HEK293 (cell line): Measurements from ENCODE around the gene GTF2H4.

Experiments
- CTCF ChIA-PET: fragments of 350-600 bp; formaldehyde crosslinking; extraction: SDS; loops from one replicate; lab custom pipeline; 2021; ENCODE audit warnings: antibody characterized with exemption; lab: Yijun Ruan, JAX
- POLR2A ChIA-PET: fragments of 300-600 bp; formaldehyde crosslinking; extraction: SDS; loops from one replicate; lab custom pipeline; 2020; ENCODE audit warnings: antibody characterized with exemption, inconsistent platforms; lab: Yijun Ruan, JAX
- H3K27ac ChIP-seq: fragments of 200-500 bp; sonication (Bioruptor generic); 2 replicates; pipeline ENCODE4 v1.5.1; 2014; ENCODE audit warnings: low read depth, low read length, control low read depth, inconsistent platforms; ENCODE audit errors: extremely low read depth
- H3K36me3 ChIP-seq, 2 experiments: fragments of 200-500 bp in 1 of 2; sonication (Bioruptor generic) in 1 of 2; 1 replicate in 1 of 2; 2 replicates in 1 of 2; pipeline ENCODE4 v1.5.1; 2014 to 2017; ENCODE audit warnings: inconsistent platforms in 2 of 2, low read length in 2 of 2; ENCODE audit not compliant: control insufficient read depth in 2 of 2, insufficient read depth in 1 of 2
- H3K4me1 ChIP-seq: fragments of 200-500 bp; sonication (Bioruptor generic); 2 replicates; pipeline ENCODE4 v1.5.1; 2014; ENCODE audit warnings: mild to moderate bottlenecking, low read length, inconsistent platforms; ENCODE audit not compliant: control insufficient read depth, insufficient read depth
- H3K4me3 ChIP-seq: 2 replicates; pipeline ENCODE4 v1.5.1; 2011; ENCODE audit warnings: low read depth, mild to moderate bottlenecking, control low read depth, low read length, moderate library complexity
- H3K9me3 ChIP-seq: fragments of 200-500 bp; sonication (Bioruptor generic); 2 replicates; pipeline ENCODE4 v1.5.1; 2014; ENCODE audit warnings: low read depth, low read length, inconsistent platforms; ENCODE audit not compliant: control insufficient read depth, insufficient read depth
- GLIS2 ChIP-seq: fragments of 450-650 bp; formaldehyde crosslinking; IDR thresholded peaks from 2 replicates; pipeline ENCODE4 v1.5.1; 2016; ENCODE audit warnings: missing biosample characterization, missing genetic modification characterization
- KLF8 ChIP-seq: fragments of 450-650 bp; formaldehyde crosslinking; IDR thresholded peaks from 2 replicates; pipeline ENCODE4 v1.5.1; 2016; ENCODE audit warnings: missing biosample characterization, missing genetic modification characterization
- OSR2 ChIP-seq: fragments of 450-650 bp; formaldehyde crosslinking; IDR thresholded peaks from 2 replicates; pipeline ENCODE4 v1.5.1; 2016; ENCODE audit warnings: missing biosample characterization, missing genetic modification characterization
- YY1 ChIP-seq: fragments of 450-650 bp; formaldehyde crosslinking; IDR thresholded peaks from 2 replicates; pipeline ENCODE4 v1.5.1; 2018; ENCODE audit warnings: missing biosample characterization, missing genetic modification characterization
- ZFP41 ChIP-seq: fragments of 450-650 bp; formaldehyde crosslinking; IDR thresholded peaks from 2 replicates; pipeline ENCODE4 v1.5.1; 2016; ENCODE audit warnings: missing biosample characterization, missing genetic modification characterization, borderline replicate concordance
- ZNF174 ChIP-seq: fragments of 450-650 bp; formaldehyde crosslinking; IDR thresholded peaks from 2 replicates; pipeline ENCODE4 v1.5.0; 2017; ENCODE audit warnings: missing biosample characterization, mild to moderate bottlenecking, missing genetic modification characterization
- ZNF324 ChIP-seq: fragments of 450-650 bp; formaldehyde crosslinking; IDR thresholded peaks from 2 replicates; pipeline ENCODE4 v1.5.1; 2016; ENCODE audit warnings: missing biosample characterization, missing genetic modification characterization
- ZNF37A ChIP-seq: fragments of 450-650 bp; IDR thresholded peaks from 2 replicates; pipeline ENCODE4 v1.5.1; 2018; ENCODE audit warnings: missing biosample characterization, missing genetic modification characterization
- ZNF48 ChIP-seq: fragments of 450-650 bp; formaldehyde crosslinking; IDR thresholded peaks from 2 replicates; pipeline ENCODE4 v1.5.1; 2016; ENCODE audit warnings: missing biosample characterization, missing genetic modification characterization
- ZNF548 ChIP-seq: fragments of 450-650 bp; formaldehyde crosslinking; IDR thresholded peaks from 2 replicates; pipeline ENCODE4 v1.5.1; 2016; ENCODE audit warnings: missing biosample characterization, missing genetic modification characterization
- ZNF571 ChIP-seq: fragments of 450-650 bp; formaldehyde crosslinking; IDR thresholded peaks from 2 replicates; pipeline ENCODE4 v1.5.0; 2017; ENCODE audit warnings: missing biosample characterization, missing genetic modification characterization
- ZNF624 ChIP-seq: fragments of 450-650 bp; formaldehyde crosslinking; IDR thresholded peaks from 2 replicates; pipeline ENCODE4 v1.5.1; 2017; ENCODE audit warnings: missing biosample characterization, missing genetic modification characterization
- ZNF76 ChIP-seq: fragments of 450-650 bp; formaldehyde crosslinking; IDR thresholded peaks from 2 replicates; pipeline ENCODE4; 2016; ENCODE audit warnings: low read depth, missing biosample characterization, missing genetic modification characterization, borderline replicate concordance
- ZSCAN16 ChIP-seq: fragments of 450-650 bp; formaldehyde crosslinking; IDR thresholded peaks from 2 replicates; pipeline ENCODE4 v1.5.1; 2016; ENCODE audit warnings: missing biosample characterization, missing genetic modification characterization
- TF ChIP-seq, protein P1 (sequence below): fragments of 450-650 bp; formaldehyde crosslinking; IDR thresholded peaks from 2 replicates; pipeline ENCODE4 v1.5.1; 2016; ENCODE audit warnings: missing biosample characterization, missing genetic modification characterization
- TF ChIP-seq, protein P2 (sequence below): fragments of 450-650 bp; formaldehyde crosslinking; IDR thresholded peaks from 2 replicates; pipeline ENCODE4 v1.5.1; 2016; ENCODE audit warnings: missing biosample characterization, missing genetic modification characterization
- TF ChIP-seq, protein P3 (sequence below): fragments of 450-650 bp; formaldehyde crosslinking; IDR thresholded peaks from 2 replicates; pipeline ENCODE4 v1.5.1; 2017; ENCODE audit warnings: missing biosample characterization, missing genetic modification characterization
- TF ChIP-seq, protein P4 (sequence below): fragments of 450-650 bp; formaldehyde crosslinking; IDR thresholded peaks from 2 replicates; pipeline ENCODE4 v1.5.1; 2017; ENCODE audit warnings: missing biosample characterization, mild to moderate bottlenecking, missing genetic modification characterization, moderate library complexity

Gene GTF2H4

DNA sequence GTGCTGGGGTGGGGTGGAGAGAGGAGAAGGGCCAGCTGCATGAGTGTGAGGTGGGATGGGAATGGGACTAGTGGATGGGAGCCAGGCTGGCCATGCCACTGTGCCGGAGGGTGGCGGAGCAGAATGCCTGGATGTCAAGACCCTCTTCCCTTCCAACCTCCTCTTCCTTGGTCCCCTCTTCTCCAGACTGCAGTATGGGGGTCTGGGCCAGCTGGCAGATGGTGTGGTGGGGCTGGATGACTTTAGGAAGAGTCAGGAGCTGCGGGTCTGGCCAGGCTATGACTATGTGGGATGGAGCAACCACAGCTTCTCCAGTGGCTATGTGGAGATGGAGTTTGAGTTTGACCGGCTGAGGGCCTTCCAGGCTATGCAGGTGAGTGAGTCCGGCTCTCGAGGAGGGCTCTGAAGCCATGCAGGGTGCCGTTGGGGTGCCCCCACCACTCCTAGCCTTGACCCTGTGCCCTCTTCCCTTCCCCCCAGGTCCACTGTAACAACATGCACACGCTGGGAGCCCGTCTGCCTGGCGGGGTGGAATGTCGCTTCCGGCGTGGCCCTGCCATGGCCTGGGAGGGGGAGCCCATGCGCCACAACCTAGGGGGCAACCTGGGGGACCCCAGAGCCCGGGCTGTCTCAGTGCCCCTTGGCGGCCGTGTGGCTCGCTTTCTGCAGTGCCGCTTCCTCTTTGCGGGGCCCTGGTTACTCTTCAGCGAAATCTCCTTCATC, 16.0 kb upstream of the GTF2H4 start (continued):
- TF ChIP-seq ZNF174 (tag by site-specific recombination) (no peak), YY1 (no peak), ZFP41 (tag by site-specific recombination) (no peak)
- TF ChIP-seq, all 188 proteins: peak for 0

DNA sequence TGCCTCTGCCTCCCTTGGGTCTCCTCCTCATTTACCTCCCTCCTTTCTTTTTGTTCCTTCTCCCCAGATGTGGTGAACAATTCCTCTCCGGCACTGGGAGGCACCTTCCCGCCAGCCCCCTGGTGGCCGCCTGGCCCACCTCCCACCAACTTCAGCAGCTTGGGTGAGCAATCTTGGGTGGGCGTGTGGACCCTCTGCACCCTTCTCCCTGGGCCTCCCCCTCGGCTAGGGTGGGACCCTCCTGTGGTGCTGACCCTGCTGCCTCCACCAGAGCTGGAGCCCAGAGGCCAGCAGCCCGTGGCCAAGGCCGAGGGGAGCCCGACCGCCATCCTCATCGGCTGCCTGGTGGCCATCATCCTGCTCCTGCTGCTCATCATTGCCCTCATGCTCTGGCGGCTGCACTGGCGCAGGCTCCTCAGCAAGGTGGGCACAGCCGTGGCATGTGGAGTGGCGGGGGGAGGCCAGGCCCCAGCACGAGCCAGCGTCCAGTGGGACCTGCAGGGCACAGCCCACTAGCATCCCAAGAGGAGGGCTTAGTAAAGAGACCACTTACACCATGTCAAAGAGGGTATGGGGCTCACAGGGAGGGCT, 14.9 kb upstream of the GTF2H4 start:
- peaks cover 18 to 89% of the 10 kb centered on the region in 2 experiments for H3K36me3 ChIP-seq
- H3K4me1 ChIP-seq = peaks cover 6% of the 10 kb centered on the region
- no peak overlapping the region for H3K4me3 ChIP-seq
- ChIA-PET POLR2A (no interaction called here), CTCF (interaction anchor here (0.6 kb wide), 1 partner anchor 63 kb away, joined by 3 read pairs; no protein-coding TSS in a partner anchor)
- H3K27ac ChIP-seq = no peak overlapping the region
- no peak for TF ChIP-seq KLF8
- TF ChIP-seq ZNF324 (tag by site-specific recombination) = no peak
- TF ChIP-seq, protein P1, sequence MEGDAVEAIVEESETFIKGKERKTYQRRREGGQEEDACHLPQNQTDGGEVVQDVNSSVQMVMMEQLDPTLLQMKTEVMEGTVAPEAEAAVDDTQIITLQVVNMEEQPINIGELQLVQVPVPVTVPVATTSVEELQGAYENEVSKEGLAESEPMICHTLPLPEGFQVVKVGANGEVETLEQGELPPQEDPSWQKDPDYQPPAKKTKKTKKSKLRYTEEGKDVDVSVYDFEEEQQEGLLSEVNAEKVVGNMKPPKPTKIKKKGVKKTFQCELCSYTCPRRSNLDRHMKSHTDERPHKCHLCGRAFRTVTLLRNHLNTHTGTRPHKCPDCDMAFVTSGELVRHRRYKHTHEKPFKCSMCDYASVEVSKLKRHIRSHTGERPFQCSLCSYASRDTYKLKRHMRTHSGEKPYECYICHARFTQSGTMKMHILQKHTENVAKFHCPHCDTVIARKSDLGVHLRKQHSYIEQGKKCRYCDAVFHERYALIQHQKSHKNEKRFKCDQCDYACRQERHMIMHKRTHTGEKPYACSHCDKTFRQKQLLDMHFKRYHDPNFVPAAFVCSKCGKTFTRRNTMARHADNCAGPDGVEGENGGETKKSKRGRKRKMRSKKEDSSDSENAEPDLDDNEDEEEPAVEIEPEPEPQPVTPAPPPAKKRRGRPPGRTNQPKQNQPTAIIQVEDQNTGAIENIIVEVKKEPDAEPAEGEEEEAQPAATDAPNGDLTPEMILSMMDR (tag by site-specific recombination) = peak; percentile 52
- TF ChIP-seq ZNF174 (tag by site-specific recombination) = no peak
- TF ChIP-seq, protein P2, sequence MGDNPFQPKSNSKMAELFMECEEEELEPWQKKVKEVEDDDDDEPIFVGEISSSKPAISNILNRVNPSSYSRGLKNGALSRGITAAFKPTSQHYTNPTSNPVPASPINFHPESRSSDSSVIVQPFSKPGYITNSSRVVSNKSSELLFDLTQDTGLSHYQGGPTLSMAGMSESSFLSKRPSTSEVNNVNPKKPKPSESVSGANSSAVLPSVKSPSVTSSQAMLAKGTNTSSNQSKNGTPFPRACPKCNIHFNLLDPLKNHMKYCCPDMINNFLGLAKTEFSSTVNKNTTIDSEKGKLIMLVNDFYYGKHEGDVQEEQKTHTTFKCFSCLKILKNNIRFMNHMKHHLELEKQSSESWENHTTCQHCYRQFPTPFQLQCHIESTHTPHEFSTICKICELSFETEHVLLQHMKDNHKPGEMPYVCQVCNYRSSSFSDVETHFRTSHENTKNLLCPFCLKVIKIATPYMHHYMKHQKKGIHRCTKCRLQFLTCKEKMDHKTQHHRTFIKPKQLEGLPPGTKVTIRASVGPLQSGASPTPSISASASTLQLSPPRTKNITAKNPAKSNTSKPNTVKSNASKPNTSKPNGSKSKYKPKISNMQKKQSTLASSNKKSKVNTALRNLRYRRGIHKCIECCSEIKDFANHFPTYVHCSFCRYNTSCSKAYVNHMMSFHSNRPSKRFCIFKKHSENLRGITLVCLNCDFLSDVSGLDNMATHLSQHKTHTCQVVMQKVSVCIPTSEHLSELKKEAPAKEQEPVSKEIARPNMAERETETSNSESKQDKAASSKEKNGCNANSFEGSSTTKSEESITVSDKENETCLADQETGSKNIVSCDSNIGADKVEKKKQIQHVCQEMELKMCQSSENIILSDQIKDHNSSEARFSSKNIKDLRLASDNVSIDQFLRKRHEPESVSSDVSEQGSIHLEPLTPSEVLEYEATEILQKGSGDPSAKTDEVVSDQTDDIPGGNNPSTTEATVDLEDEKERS (tag by site-specific recombination) = no peak
- TF ChIP-seq GLIS2 (tag by site-specific recombination) = 0 out of 2 replicates have a peak, but pooled peaks have one; percentile 14
- no peaks in the 10 kb centered on the region for H3K9me3 ChIP-seq

DNA sequence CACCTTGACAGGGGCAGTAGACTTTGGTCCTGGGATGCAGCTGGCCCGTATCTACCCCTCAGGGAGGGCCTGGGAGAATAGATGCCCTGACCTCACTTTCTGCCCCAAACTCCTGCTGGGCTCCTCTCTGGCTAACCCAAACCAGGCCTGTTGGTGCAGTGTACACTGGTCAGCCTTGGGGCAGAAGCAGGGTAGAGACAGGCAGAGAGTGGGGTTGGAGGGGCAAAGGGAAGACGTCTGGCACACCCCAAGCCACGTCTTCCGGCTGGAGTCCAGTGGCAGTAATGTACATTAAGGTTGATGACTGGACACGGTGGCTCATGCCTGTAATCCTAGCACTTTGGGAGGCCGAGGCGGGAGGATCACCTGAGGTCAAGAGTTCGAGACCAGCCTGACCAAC, 14.3 kb upstream of the GTF2H4 start:
- Histone ChIP-seq H3K4me1 (no peaks in the 10 kb centered on the region; the same call in 1 of the 2 replicates), H3K27ac (no peak overlapping the region), H3K9me3 (no peaks in the 10 kb centered on the region), H3K4me3 (no peak overlapping the region), H3K36me3 (peaks cover 22 to 93% of the 10 kb centered on the region in 2 experiments)
- CTCF ChIA-PET = no interaction called here
- TF ChIP-seq ZNF48 (tag by site-specific recombination) = no peak
- TF ChIP-seq, protein P3, sequence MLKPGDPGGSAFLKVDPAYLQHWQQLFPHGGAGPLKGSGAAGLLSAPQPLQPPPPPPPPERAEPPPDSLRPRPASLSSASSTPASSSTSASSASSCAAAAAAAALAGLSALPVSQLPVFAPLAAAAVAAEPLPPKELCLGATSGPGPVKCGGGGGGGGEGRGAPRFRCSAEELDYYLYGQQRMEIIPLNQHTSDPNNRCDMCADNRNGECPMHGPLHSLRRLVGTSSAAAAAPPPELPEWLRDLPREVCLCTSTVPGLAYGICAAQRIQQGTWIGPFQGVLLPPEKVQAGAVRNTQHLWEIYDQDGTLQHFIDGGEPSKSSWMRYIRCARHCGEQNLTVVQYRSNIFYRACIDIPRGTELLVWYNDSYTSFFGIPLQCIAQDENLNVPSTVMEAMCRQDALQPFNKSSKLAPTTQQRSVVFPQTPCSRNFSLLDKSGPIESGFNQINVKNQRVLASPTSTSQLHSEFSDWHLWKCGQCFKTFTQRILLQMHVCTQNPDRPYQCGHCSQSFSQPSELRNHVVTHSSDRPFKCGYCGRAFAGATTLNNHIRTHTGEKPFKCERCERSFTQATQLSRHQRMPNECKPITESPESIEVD (tag by site-specific recombination) = no peak
- TF ChIP-seq ZNF624 (tag by site-specific recombination) = no peak
- TF ChIP-seq ZNF76 (tag by site-specific recombination) = no peak
- TF ChIP-seq, protein P4, sequence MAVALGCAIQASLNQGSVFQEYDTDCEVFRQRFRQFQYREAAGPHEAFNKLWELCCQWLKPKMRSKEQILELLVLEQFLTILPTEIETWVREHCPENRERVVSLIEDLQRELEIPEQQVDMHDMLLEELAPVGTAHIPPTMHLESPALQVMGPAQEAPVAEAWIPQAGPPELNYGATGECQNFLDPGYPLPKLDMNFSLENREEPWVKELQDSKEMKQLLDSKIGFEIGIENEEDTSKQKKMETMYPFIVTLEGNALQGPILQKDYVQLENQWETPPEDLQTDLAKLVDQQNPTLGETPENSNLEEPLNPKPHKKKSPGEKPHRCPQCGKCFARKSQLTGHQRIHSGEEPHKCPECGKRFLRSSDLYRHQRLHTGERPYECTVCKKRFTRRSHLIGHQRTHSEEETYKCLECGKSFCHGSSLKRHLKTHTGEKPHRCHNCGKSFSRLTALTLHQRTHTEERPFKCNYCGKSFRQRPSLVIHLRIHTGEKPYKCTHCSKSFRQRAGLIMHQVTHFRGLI (tag by site-specific recombination) = no peak
- no peak for TF ChIP-seq ZNF571 (tag by site-specific recombination)
- TF ChIP-seq OSR2 = no peak
- TF ChIP-seq ZSCAN16 (tag by site-specific recombination) = no peak
- TF ChIP-seq ZNF548 (tag by site-specific recombination) = no peak
- TF ChIP-seq ZNF37A (tag by site-specific recombination) = no peak
- POLR2A ChIA-PET = no interaction called here
